ENCODE measurements around the gene COL4A5. TPM values are rescaled to one million over a fixed set of nuclear protein-coding genes. Genes with fewer than 3 reads are reported as not detected.

COL4A5 gene
- total RNA-seq, 1 experiment from 2014 or later = 29.4 TPM

GRCh38 chrX:108737754-108738153, 298.1 kb downstream of the COL4A5 start:
- ATAC-seq (no peak), DNase-seq (ENCODE audit: low read depth, low spot score) (no peak)
- Histone ChIP-seq H3K9me2 (ENCODE audit: insufficient read depth) (no peaks in the 10 kb centered on the region), H3K4me3 (replicated peaks in 1 of 2; ENCODE audit: low read depth in 1 of 2, low read length in 2 of 2) (no peak overlapping the region), H4K20me1 (ENCODE audit: insufficient read depth) (no peaks in the 10 kb centered on the region), H2AFZ (ENCODE audit: low read depth, low read length, poor library complexity, severe bottlenecking) (no peak overlapping the region), H3K4me1 (ENCODE audit: control insufficient read depth in 1 of 2, insufficient read depth in 2 of 2, low read length in 2 of 2) (no peaks in the 10 kb centered on the region), H3K79me2 (ENCODE audit: insufficient read depth, low read length) (no peaks in the 10 kb centered on the region), H3K27me3 (ENCODE audit: insufficient read depth, low read length) (no peaks in the 10 kb centered on the region), H3K27ac (ENCODE audit: low read depth, low read length) (no peak overlapping the region), H3K4me2 (ENCODE audit: low read length) (no peak overlapping the region), H3K36me3 (ENCODE audit: control insufficient read depth in 1 of 2, insufficient read depth in 2 of 2, low read length in 2 of 2) (no peaks in the 10 kb centered on the region), H3K9ac (ENCODE audit: low read length) (no peak overlapping the region), H3K9me3 (ENCODE audit: control insufficient read depth in 1 of 2, insufficient read depth in 1 of 2, low read depth in 1 of 2, low read length in 2 of 2) (no peaks in the 10 kb centered on the region)
- TF ChIP-seq RAD21 (IDR thresholded peaks at IDR 0.05; ENCODE audit: low read depth) (no peak), REST (IDR thresholded peaks at IDR 0.05; ENCODE audit: low read depth) (no peak), ZNF274 (IDR thresholded peaks at IDR 0.05; ENCODE audit: low read depth, low read length) (no peak), SIN3A (IDR thresholded peaks at IDR 0.05; ENCODE audit: low read depth) (no peak), CEBPB (IDR thresholded peaks at IDR 0.05; ENCODE audit: low read depth) (no peak), ATF3 (IDR thresholded peaks at IDR 0.05) (no peak), CBX3 (IDR thresholded peaks at IDR 0.05; ENCODE audit: low read depth) (no peak), SRF (IDR thresholded peaks at IDR 0.05; ENCODE audit: low read depth) (no peak), POLR2A (IDR thresholded peaks at IDR 0.05; ENCODE audit: borderline replicate concordance, extremely low read depth, insufficient read depth, insufficient read length) (no peak), YY1 (IDR thresholded peaks at IDR 0.05; ENCODE audit: extremely low read depth, insufficient replicate concordance, low read depth, low read length) (no peak), ZBTB33 (IDR thresholded peaks at IDR 0.05; ENCODE audit: extremely low read depth, insufficient replicate concordance, low read length) (no peak), JUND (IDR thresholded peaks at IDR 0.05) (no peak), POLR2AphosphoS5 (IDR thresholded peaks at IDR 0.05; ENCODE audit: low read depth, low read length) (no peak), EZH2phosphoT487 (IDR thresholded peaks at IDR 0.05; ENCODE audit: borderline replicate concordance) (no peak), CTCF (IDR thresholded peaks at IDR 0.05 in 2 of 3, conservative IDR thresholded peaks at IDR 0.05 in 1 of 3; ENCODE audit: borderline replicate concordance in 1 of 3, insufficient read depth in 1 of 3, low read depth in 2 of 3, low read length in 2 of 3) (no peak)
- intact Hi-C loops (cut with micrococcal nuclease) = no loop called here
- ChIA-PET POLR2A (no interaction called here), RAD21 (ENCODE audit: low non-redundant PET in 1 of 2, low total read pairs in 2 of 2, uncharacterized antibody in 2 of 2, unreplicated experiment in 2 of 2) (no interaction called here), CTCF (no interaction called here)
- no TSS peak for BruUV-seq (replicated peaks)
